Osteocyte (in vitro differentiated cells): ENCODE measurements around the gene SP6. TPM values are rescaled to one million over a fixed set of nuclear protein-coding genes. Genes with fewer than 3 reads are reported as not detected.

ENCODE experiments used
- DNase-seq: peaks from one replicate; pipeline ENCODE4 v3.0.0; 2021; ENCODE audit warnings: mixed read lengths; ENCODE audit not compliant: unreplicated experiment; ENCODE audit errors: extremely low spot score
- H3K27ac Mint-ChIP-seq: one replicate; pipeline ENCODE4 v1.8.0; 2021; ENCODE audit warnings: mild to moderate bottlenecking, mixed read lengths; ENCODE audit not compliant: unreplicated experiment
- H3K27me3 Mint-ChIP-seq: one replicate; pipeline ENCODE4 v1.8.0; 2021; ENCODE audit warnings: mixed read lengths; ENCODE audit not compliant: unreplicated experiment
- H3K36me3 Mint-ChIP-seq: one replicate; pipeline ENCODE4 v1.8.0; 2021; ENCODE audit warnings: mixed read lengths; ENCODE audit not compliant: unreplicated experiment
- H3K4me1 Mint-ChIP-seq: one replicate; pipeline ENCODE4 v1.8.0; 2021; ENCODE audit warnings: mixed read lengths; ENCODE audit not compliant: unreplicated experiment
- H3K4me3 Mint-ChIP-seq: one replicate; pipeline ENCODE4 v1.8.0; 2021; ENCODE audit warnings: mild to moderate bottlenecking, moderate library complexity, mixed read lengths; ENCODE audit not compliant: unreplicated experiment
- H3K9me3 Mint-ChIP-seq: one replicate; pipeline ENCODE4 v1.8.0; 2021; ENCODE audit warnings: mixed read lengths; ENCODE audit not compliant: unreplicated experiment
- total RNA-seq: library from RNA; stranded (reverse); gene quantifications from 2 replicates; pipeline ENCODE4 v1.2.1, GENCODE V29; 2021
- TF ChIP-seq, protein P1 (sequence below): fragments of 200-600 bp; sonication (generic); IDR thresholded peaks from 2 replicates; pipeline ENCODE4 v1.5.0; 2021; ENCODE audit warnings: antibody characterized with exemption, mild to moderate bottlenecking, moderate library complexity

Gene SP6
- total RNA-seq, 1 donor from 2014 or later: 0.16 TPM

DNA sequence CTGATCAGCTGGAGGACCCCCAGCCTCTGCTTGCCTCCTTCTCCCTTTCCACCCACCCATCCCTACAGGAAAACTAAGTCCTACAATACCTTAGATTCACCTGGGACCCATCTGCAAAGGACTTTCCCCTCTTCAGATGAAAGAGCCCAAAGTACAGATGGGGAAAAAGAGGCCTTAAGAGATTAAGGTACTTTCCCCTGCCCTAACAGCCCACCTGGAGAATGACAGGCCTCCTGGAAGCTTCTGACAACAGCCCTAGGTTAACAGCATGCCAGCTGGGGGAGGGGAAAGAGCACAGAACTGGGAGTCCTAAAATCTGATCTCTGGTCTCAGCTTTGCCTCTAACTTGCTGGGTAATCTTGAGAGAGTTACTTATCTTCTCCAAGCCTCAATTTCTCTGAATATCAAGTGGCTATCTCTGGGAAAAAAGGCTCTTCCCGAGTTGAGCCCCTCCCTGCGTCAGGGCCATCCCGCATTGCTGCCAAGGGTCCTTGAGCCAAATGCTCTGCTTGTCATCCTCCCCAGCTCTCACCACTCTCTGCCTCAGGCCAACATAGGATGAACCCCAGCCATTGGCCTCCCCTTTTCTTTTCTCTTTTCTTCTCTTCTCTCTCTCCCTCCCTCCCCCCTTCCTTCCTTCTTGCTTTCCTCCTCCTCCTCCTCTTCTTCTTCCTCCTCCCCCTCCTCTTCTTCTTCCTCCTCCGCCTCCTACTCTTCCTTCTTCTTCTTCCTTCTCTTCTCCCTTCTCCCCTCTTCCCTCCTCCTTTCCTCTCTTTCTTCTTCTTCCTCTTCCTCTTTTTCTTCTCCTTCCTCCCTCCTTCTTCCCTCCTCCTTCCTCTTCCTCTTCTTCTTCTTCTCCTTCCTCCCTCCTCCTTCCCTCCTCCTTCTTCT lies 22.5 kb upstream of the SP6 start:
- Mint-ChIP-seq H3K9me3 (no peaks in the 10 kb centered on the region), H3K4me3 (no peak overlapping the region), H3K36me3 (no peaks in the 10 kb centered on the region), H3K4me1 (peaks cover 40% of the 10 kb centered on the region), H3K27me3 (peaks cover 36% of the 10 kb centered on the region), H3K27ac (no peak overlapping the region)
- TF ChIP-seq, protein P1, sequence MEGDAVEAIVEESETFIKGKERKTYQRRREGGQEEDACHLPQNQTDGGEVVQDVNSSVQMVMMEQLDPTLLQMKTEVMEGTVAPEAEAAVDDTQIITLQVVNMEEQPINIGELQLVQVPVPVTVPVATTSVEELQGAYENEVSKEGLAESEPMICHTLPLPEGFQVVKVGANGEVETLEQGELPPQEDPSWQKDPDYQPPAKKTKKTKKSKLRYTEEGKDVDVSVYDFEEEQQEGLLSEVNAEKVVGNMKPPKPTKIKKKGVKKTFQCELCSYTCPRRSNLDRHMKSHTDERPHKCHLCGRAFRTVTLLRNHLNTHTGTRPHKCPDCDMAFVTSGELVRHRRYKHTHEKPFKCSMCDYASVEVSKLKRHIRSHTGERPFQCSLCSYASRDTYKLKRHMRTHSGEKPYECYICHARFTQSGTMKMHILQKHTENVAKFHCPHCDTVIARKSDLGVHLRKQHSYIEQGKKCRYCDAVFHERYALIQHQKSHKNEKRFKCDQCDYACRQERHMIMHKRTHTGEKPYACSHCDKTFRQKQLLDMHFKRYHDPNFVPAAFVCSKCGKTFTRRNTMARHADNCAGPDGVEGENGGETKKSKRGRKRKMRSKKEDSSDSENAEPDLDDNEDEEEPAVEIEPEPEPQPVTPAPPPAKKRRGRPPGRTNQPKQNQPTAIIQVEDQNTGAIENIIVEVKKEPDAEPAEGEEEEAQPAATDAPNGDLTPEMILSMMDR: no peak
- DNase-seq: no peak

DNA sequence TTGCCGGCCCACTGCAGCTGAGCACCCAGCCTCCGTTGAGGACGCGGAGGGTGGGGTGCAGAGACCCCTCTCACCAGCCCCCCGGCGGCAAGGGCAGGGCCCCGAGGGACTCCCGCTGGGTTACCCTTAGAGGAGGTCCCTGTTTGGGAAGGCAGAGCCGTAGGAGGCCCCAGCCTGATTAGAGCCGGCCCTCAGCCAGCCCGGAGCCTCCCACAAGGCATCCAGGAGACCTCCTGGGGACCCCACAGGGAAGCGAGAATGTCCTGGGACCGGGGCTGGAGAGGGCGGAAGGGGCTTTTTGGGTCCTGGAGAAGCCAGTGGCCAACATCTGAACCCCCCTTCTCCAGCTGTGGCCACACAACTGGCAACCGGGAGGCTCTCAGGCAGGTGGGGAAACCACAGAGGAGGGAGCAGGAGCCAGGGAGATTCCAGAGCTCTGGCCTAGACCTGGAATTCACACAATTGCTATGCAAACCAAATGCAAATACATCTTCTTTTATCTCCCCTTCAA lies 21.7 kb upstream of the SP6 start:
- Mint-ChIP-seq H3K4me1 (peaks cover 35% of the 10 kb centered on the region), H3K27ac (no peak overlapping the region), H3K36me3 (no peaks in the 10 kb centered on the region), H3K27me3 (peaks cover 32% of the 10 kb centered on the region), H3K4me3 (no peak overlapping the region), H3K9me3 (no peaks in the 10 kb centered on the region)
- DNase-seq: no peak
- TF ChIP-seq, protein P1: no peak

DNA sequence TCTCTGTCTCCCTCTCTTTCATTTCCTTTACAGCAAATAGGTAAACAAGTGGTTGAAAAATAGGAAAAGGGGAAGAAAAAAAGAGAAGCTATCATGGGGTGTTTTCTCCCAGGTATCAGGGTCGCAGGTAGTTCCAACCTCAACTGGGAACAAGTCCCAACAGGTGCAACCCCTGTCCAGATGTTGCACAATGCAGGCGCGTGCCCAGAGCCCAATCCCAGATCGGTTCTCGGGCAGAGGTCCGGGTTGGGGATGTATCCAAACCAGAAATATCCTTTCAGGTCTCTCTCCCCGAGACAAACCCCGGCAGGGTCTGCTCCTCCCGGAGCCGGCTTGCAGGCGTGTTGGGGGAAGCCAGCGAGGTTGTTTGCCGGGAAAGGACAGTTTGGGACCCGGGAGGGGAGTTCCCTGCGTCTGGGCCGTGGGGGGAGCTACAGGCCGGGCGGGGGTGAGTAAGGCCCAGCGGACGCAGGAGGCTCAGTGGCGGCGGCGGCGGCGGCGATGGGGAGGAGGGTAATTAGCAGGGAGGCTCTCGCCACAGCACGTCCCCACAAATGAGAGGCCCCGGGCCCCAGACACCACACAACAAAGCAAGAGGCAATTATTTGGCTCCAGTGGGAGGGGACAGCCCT lies 21.2 kb upstream of the SP6 start:
- TF ChIP-seq, protein P1: no peak
- H3K36me3 Mint-ChIP-seq: no peaks in the 10 kb centered on the region
- H3K27me3 Mint-ChIP-seq: peaks cover 32% of the 10 kb centered on the region
- no peak overlapping the region for H3K4me3 Mint-ChIP-seq
- no peak for DNase-seq
- no peak overlapping the region for H3K27ac Mint-ChIP-seq
- H3K9me3 Mint-ChIP-seq: no peaks in the 10 kb centered on the region
- peaks cover 31% of the 10 kb centered on the region for H3K4me1 Mint-ChIP-seq

DNA sequence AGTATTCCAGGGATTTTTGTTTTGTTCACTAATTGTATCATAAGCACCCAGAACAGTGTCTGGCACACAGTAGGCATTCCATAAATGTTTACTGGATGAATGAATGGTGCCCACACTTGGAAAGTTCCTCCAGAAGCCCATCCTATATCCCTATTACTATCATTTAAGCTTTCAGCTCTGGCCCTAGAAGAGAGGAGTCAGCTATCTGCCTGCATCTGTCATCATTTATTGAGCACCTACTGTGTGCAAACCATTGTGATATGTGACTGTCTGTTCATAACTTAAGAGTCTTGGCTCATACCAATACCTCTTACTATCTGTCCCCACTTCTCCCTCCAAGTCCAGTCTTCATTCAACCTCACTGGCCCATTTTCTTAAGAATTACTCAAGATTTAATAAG lies 20.1 kb upstream of the SP6 start:
- Mint-ChIP-seq H3K27me3 (peaks cover 32% of the 10 kb centered on the region), H3K9me3 (no peaks in the 10 kb centered on the region), H3K4me1 (peaks cover 31% of the 10 kb centered on the region), H3K27ac (no peak overlapping the region), H3K36me3 (no peaks in the 10 kb centered on the region), H3K4me3 (no peak overlapping the region)
- TF ChIP-seq, protein P1: no peak
- no peak for DNase-seq

DNA sequence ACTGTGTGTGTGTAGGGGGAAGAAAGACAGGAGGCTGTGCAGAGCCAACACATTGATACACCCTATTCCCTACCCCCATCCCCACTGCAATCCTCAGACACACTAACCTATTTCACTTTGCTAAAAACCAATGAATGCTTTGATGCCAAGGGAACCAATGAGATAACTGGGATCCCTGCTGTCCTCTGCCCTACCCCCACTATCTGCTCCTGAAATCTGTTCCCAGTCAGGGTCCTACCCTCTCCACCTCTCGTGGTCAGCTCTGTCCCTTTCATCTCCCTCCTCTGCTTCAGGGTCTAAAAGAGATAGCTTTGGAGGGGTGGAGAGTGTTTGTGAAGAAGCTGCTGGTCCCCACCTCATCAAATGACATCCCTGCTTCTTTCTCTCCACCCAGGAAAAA lies 19.1 kb upstream of the SP6 start:
- Mint-ChIP-seq H3K27ac (no peak overlapping the region), H3K9me3 (no peaks in the 10 kb centered on the region), H3K36me3 (no peaks in the 10 kb centered on the region), H3K4me3 (no peak overlapping the region), H3K27me3 (peaks cover 32% of the 10 kb centered on the region), H3K4me1 (peaks cover 25% of the 10 kb centered on the region)
- TF ChIP-seq, protein P1: no peak
- no peak for DNase-seq
